ENCODE measurements around the gene EGFL8. TPM values are rescaled to one million over a fixed set of nuclear protein-coding genes. Genes with fewer than 3 reads are reported as not detected.

Gene EGFL8
- total RNA-seq, 4 donors from 2014 or later, result 2.6 to 79.4 (median 16.2) TPM

DNA sequence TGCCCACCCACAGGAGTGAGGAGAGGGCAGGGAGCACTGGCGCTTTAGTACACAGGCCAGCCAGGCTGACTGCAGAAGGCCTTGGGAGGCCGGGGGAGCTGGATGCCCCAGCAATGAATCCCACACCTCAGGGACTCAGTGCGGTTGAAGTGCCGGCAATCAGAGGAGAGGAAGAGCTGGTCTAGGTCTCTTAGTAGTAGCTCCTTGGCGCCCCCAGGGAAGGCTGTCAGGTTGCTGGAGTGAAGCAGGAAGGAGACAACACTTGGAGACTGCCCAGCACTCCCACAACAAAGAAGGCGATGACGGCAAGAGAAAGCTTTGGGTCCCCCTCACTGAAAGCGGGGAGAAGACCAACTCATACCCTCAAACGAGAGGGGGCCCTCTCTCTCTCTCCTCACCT, 46.9 kb upstream of the EGFL8 start:
- DNase-seq, result no peak
- 92% methylated on average over 9 of the region's 9 CpGs; no CpG with 5 or more reads in 1 of the 2 donors for WGBS, 2 donors (ENCODE audit: low coverage in 1 of 2)
- no peaks in the 10 kb centered on the region for H3K27me3 ChIP-seq
- peaks cover 12 to 40% (median 19%) of the 10 kb centered on the region in 4 donors for H3K4me1 ChIP-seq
- no peak overlapping the region for H3K4me3 ChIP-seq
- in situ Hi-C loops (cut with MboI; ENCODE audit: low pct_ligation_motif_present in 1 of 4, low pct_unique_long_range_greater_than_20kb in 1 of 4, low sequenced_read_pairs in 3 of 4) (no loop called here), intact Hi-C loops (cut with DNase I; ENCODE audit: low total_unique reads) (no loop called here)
- H3K9me3 ChIP-seq, result no peaks in the 10 kb centered on the region
- TF ChIP-seq EP300 (IDR thresholded peaks at IDR 0.05; ENCODE audit: low read depth), result no peak
- peaks cover 0 to 50% (median 17%) of the 10 kb centered on the region in 4 donors for H3K36me3 ChIP-seq
- no peak overlapping the region for H3K27ac ChIP-seq

DNA sequence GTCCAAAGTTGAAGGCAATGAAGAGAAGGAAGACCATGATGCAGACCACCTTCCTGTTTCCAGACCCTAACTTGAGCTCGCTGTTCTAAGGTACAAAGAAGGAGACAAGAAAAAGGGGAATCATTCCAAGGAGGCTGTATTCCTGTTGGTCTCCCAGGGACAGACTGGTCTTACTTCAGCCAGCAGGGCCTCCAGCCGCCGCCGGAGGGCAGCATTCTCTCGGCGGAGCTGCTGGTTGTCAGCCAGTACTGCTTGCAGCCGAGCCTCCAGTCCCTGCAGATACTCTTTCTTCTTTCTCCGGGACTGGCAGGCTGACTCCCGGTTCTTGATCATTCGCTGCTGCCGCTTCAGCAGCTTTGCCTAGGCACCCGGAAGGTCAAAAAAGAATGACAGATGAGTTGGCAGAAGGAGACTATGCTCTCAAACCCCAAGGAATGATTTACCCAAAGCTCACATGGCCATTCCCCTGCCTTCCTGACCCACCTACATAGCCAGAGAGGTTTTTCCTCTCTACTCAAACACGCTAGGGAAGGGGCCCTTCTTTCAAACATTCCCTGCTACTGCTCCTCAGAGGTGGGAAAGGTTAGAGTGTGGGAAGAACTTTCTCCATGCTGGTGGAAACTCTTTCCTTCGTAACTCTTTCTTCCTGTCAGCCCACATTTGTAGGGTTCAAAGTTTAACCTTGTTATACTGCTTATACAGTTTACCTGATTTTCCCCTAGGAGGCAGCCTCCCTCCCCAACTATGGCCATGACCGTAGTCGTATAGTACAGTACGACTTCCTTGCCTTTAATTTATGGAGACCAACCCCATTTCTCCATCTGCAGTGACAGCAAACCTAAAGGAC, 45.4 kb upstream of the EGFL8 start:
- Histone ChIP-seq H3K27ac (peak overlapping the region; percentile 75 to 84 (median 78)), H3K4me3 (peak overlapping the region in 1 of 4 donors; percentile 25), H3K27me3 (no peaks in the 10 kb centered on the region), H3K36me3 (peaks cover 0 to 56% (median 17%) of the 10 kb centered on the region in 4 donors), H3K9me3 (no peaks in the 10 kb centered on the region), H3K4me1 (peaks cover 7 to 26% (median 12%) of the 10 kb centered on the region in 4 donors)
- in situ Hi-C loops (cut with MboI; ENCODE audit: low pct_ligation_motif_present in 1 of 4, low pct_unique_long_range_greater_than_20kb in 1 of 4, low sequenced_read_pairs in 3 of 4) (no loop called here), intact Hi-C loops (cut with DNase I; ENCODE audit: low total_unique reads) (loop anchor here (2.0 kb wide), 1 partner anchor 36 kb away; the partner anchor contains the start of gene PPT2)
- TF ChIP-seq EP300 (IDR thresholded peaks at IDR 0.05; ENCODE audit: low read depth) (no peak), POLR2AphosphoS5 (IDR thresholded peaks at IDR 0.05) (peak in 2 of 3 donors; percentile 42 to 50)
- TF ChIP-seq, protein P1, sequence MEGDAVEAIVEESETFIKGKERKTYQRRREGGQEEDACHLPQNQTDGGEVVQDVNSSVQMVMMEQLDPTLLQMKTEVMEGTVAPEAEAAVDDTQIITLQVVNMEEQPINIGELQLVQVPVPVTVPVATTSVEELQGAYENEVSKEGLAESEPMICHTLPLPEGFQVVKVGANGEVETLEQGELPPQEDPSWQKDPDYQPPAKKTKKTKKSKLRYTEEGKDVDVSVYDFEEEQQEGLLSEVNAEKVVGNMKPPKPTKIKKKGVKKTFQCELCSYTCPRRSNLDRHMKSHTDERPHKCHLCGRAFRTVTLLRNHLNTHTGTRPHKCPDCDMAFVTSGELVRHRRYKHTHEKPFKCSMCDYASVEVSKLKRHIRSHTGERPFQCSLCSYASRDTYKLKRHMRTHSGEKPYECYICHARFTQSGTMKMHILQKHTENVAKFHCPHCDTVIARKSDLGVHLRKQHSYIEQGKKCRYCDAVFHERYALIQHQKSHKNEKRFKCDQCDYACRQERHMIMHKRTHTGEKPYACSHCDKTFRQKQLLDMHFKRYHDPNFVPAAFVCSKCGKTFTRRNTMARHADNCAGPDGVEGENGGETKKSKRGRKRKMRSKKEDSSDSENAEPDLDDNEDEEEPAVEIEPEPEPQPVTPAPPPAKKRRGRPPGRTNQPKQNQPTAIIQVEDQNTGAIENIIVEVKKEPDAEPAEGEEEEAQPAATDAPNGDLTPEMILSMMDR (IDR thresholded peaks at IDR 0.05), result peak; percentile 87 to 93 (median 89)
- WGBS, 2 donors (ENCODE audit: low coverage in 1 of 2), result 15 to 22% methylated on average over 5 to 17 of the region's 17 CpGs
- peak; percentile 90 for DNase-seq

DNA sequence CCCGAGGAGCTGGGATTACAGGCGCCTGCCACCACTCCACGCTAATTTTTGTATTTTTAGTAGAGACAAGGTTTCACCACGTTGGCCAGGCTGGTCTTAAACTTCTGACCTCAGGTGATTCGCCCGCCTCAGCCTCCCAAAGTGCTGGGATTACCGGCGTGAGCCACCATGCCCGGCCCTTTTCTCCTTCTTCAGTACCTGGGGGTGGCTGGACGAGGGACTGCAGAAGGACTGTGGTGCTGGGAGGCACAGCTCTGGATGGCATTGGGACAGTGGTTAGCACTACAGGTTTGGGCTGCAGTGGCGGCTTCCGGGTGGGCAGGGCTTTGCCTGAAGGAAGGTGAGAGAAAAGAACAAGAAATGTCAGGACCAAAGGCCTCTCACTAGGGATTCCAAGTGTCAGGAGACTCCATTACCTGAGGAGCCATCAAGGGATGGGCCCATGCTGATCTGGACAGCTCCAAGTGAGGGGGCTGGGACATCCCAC, 43.8 kb upstream of the EGFL8 start:
- Histone ChIP-seq H3K27ac (no peak overlapping the region), H3K9me3 (no peaks in the 10 kb centered on the region), H3K36me3 (peaks cover 0 to 67% (median 17%) of the 10 kb centered on the region in 4 donors), H3K27me3 (no peaks in the 10 kb centered on the region), H3K4me3 (no peak overlapping the region), H3K4me1 (peaks cover 7 to 20% (median 10%) of the 10 kb centered on the region in 4 donors)
- in situ Hi-C loops (cut with MboI; ENCODE audit: low pct_ligation_motif_present in 1 of 4, low pct_unique_long_range_greater_than_20kb in 1 of 4, low sequenced_read_pairs in 3 of 4), result no loop called here
- intact Hi-C loops (cut with DNase I; ENCODE audit: low total_unique reads), result no loop called here
- TF ChIP-seq, protein P1 (IDR thresholded peaks at IDR 0.05), result no peak
- TF ChIP-seq POLR2AphosphoS5 (IDR thresholded peaks at IDR 0.05) (no peak), EP300 (IDR thresholded peaks at IDR 0.05; ENCODE audit: low read depth) (no peak)
- 92% methylated on average over 12 of the region's 12 CpGs; no CpG with 5 or more reads in 1 of the 2 donors for WGBS, 2 donors (ENCODE audit: low coverage in 1 of 2)
- no peak for DNase-seq

DNA sequence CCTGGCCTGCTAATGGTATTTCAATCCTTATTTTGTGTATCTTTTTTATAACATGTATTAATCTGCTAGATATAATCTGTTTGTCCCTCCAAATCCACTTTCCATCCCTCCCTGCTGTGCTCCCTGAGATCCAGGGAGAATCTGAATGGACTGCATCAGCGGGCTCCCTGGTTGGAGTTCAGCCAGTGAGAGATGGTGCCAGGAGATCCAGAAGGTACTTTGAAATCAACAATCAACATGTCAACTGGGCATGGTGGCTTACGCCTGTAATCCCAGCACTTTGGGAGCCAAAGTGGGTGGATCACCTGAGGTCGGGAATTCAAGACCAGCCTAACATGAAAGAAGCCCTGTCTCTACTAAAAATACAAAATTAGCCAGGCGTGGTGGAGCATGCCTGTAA, 40.7 kb upstream of the EGFL8 start:
- H3K36me3 ChIP-seq, result peaks cover 0 to 43% (median 11%) of the 10 kb centered on the region in 4 donors
- intact Hi-C loops (cut with DNase I; ENCODE audit: low total_unique reads), result no loop called here
- DNase-seq, result no peak
- TF ChIP-seq, protein P1 (IDR thresholded peaks at IDR 0.05), result no peak
- TF ChIP-seq POLR2A (IDR thresholded peaks at IDR 0.05), result no peak
- no peak for TF ChIP-seq POLR2AphosphoS5 (IDR thresholded peaks at IDR 0.05)
- TF ChIP-seq EP300 (IDR thresholded peaks at IDR 0.05; ENCODE audit: low read depth), result no peak
- H3K4me1 ChIP-seq, result peaks cover 19 to 31% (median 25%) of the 10 kb centered on the region in 4 donors
- in situ Hi-C loops (cut with MboI; ENCODE audit: low pct_ligation_motif_present in 1 of 4, low pct_unique_long_range_greater_than_20kb in 1 of 4, low sequenced_read_pairs in 3 of 4), result no loop called here
- WGBS, 2 donors (ENCODE audit: low coverage in 1 of 2), result 92% methylated on average over 4 of the region's 4 CpGs; no CpG with 5 or more reads in 1 of the 2 donors
- H3K27me3 ChIP-seq, result no peaks in the 10 kb centered on the region
- H3K27ac ChIP-seq, result no peak overlapping the region
- no peaks in the 10 kb centered on the region for H3K9me3 ChIP-seq
- H3K4me3 ChIP-seq, result no peak overlapping the region
